Gastrocnemius medialis (tissue), 4 donors: ENCODE measurements around the gene NSMF. TPM values are rescaled to one million over a fixed set of nuclear protein-coding genes. Genes with fewer than 3 reads are reported as not detected.

Experiments used
- ATAC-seq, 2 donors: fragments of 150-250 bp; one replicate each; pipeline ENCODE4 v1.9.1; 2016
- DNase-seq, 2 donors: peaks; one replicate each; pipeline ENCODE4 v3.0.0-alpha.2; 2019
- H3K27ac ChIP-seq, 4 donors: fragments of 200-600 bp; sonication (generic); 1 replicate in 1 of 4; 2 replicates in 3 of 4; pipeline ENCODE4 v1.5.1; 2016 to 2018; ENCODE audit warnings: mild to moderate bottlenecking in 2 of 4, moderate library complexity in 1 of 4
- H3K27me3 ChIP-seq, 3 donors: fragments of 200-600 bp; sonication (generic) in 2 of 3; 1 replicate in 1 of 3; 2 replicates in 2 of 3; pipeline versions ENCODE4 v1.5.1 to v1.6.0; 2016 to 2019; ENCODE audit warnings: mild to moderate bottlenecking in 1 of 3, moderate library complexity in 1 of 3
- H3K36me3 ChIP-seq, 2 donors: fragments of 200-600 bp; sonication (generic) in 1 of 2; one replicate each; pipeline ENCODE4 v1.5.1; 2017 to 2018
- H3K4me1 ChIP-seq, 2 donors: fragments of 200-600 bp; sonication (generic) in 1 of 2; one replicate each; pipeline ENCODE4 v1.5.1; 2016 to 2017; ENCODE audit warnings: mild to moderate bottlenecking in 2 of 2
- H3K4me3 ChIP-seq, 4 donors: fragments of 200-600 bp; sonication (generic) in 3 of 4; 1 replicate in 1 of 4; 2 replicates in 3 of 4; pipeline ENCODE4 v1.5.1; 2016 to 2019; ENCODE audit warnings: mild to moderate bottlenecking in 2 of 4
- H3K9me3 ChIP-seq, 3 donors: fragments of 200-600 bp; sonication (generic) in 2 of 3; 1 replicate in 1 of 3; 2 replicates in 2 of 3; pipeline ENCODE4 v1.5.1; 2016 to 2019
- POLR2A ChIP-seq, 2 donors: fragments of 450-650 bp; IDR thresholded peaks; one replicate each; pipeline ENCODE4 v1.6.1; 2017; ENCODE audit warnings: antibody characterized with exemption in 2 of 2, mild to moderate bottlenecking in 2 of 2, moderate library complexity in 2 of 2
- in situ Hi-C, 4 donors: fragments of 200-750 bp; cut with MboI; loops; one replicate each; pipeline versions ENCODE4 v1.15.0 to v1.8.0; 2017; ENCODE audit warnings: low sequenced_read_pairs in 4 of 4
- intact Hi-C: fragments of 100-400 bp; cut with DNase I; formaldehyde crosslinking; loops from one replicate; pipeline ENCODE4 v1.15.1; 2023; ENCODE audit warnings: low total_unique reads
- total RNA-seq, 4 donors: library from RNA; depleted of rRNA; stranded (reverse); fragments of >200 nt; gene quantifications; one replicate each; pipeline versions ENCODE4 v1.1.0 to v1.2.3, GENCODE V29; 2016
- TF ChIP-seq, protein P1 (sequence below), 5 experiments: fragments of 450-650 bp in 3 of 5; fragments of 200-600 bp in 2 of 5; sonication (generic) in 2 of 5; IDR thresholded peaks in 4 of 5; conservative IDR thresholded peaks in 1 of 5; 1 replicate in 4 of 5; 2 replicates in 1 of 5; pipeline ENCODE4 v1.5.1; 2016 to 2019; ENCODE audit warnings: antibody characterized with exemption in 5 of 5, mild to moderate bottlenecking in 3 of 5, moderate library complexity in 3 of 5

Gene NSMF
- total RNA-seq, 4 donors from 2014 or later = 4.4 to 8.4 (median 7.1) TPM

GRCh38 chr9:137476856-137477255 lies 17.7 kb upstream of the NSMF start:
- intact Hi-C loops = no loop called here
- no peak overlapping the region for H3K4me3 ChIP-seq
- peaks cover 0 to 34% of the 10 kb centered on the region in 2 donors for H3K36me3 ChIP-seq
- H3K27me3 ChIP-seq = no peaks in the 10 kb centered on the region
- peaks cover 0 to under 1% of the 10 kb centered on the region in 2 donors for H3K4me1 ChIP-seq
- in situ Hi-C loops = no loop called here
- H3K27ac ChIP-seq = no peak overlapping the region
- DNase-seq = no peak
- no peak for ATAC-seq
- peaks cover 0 to 10% (median 5%) of the 10 kb centered on the region in 3 donors for H3K9me3 ChIP-seq
- TF ChIP-seq POLR2A (IDR thresholded peaks at IDR 0.05) = no peak
- TF ChIP-seq, protein P1, sequence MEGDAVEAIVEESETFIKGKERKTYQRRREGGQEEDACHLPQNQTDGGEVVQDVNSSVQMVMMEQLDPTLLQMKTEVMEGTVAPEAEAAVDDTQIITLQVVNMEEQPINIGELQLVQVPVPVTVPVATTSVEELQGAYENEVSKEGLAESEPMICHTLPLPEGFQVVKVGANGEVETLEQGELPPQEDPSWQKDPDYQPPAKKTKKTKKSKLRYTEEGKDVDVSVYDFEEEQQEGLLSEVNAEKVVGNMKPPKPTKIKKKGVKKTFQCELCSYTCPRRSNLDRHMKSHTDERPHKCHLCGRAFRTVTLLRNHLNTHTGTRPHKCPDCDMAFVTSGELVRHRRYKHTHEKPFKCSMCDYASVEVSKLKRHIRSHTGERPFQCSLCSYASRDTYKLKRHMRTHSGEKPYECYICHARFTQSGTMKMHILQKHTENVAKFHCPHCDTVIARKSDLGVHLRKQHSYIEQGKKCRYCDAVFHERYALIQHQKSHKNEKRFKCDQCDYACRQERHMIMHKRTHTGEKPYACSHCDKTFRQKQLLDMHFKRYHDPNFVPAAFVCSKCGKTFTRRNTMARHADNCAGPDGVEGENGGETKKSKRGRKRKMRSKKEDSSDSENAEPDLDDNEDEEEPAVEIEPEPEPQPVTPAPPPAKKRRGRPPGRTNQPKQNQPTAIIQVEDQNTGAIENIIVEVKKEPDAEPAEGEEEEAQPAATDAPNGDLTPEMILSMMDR (IDR thresholded peaks at IDR 0.05 in 4 of 5, conservative IDR thresholded peaks at IDR 0.05 in 1 of 5) = no peak

DNA sequence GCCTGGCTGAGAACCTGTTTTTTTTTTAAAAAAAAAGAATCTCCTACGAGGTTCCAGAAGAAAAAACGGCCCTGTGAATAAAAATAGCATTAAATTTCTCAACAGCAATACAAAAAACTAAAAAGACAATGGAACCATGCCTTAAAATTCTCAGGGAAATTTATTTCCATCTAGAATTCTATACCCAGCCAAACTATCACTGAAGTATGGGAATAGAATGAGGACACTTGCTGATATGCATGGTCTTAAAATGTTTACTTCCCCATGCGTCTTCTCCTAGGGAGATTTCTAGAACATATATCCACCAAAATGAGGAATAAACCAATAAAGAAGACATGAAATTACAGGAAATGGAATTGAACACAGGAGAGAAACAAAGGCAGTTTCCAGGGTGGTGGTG lies 16.5 kb upstream of the NSMF start:
- H3K27ac ChIP-seq = no peak overlapping the region
- no peak for ATAC-seq
- no peak for DNase-seq
- in situ Hi-C loops = no loop called here
- no peak for TF ChIP-seq POLR2A (IDR thresholded peaks at IDR 0.05)
- TF ChIP-seq, protein P1 (IDR thresholded peaks at IDR 0.05 in 4 of 5, conservative IDR thresholded peaks at IDR 0.05 in 1 of 5) = no peak
- peaks cover 0 to 25% of the 10 kb centered on the region in 2 donors for H3K36me3 ChIP-seq
- peaks cover 0 to 10% (median 5%) of the 10 kb centered on the region in 3 donors for H3K9me3 ChIP-seq
- intact Hi-C loops = no loop called here
- H3K27me3 ChIP-seq = no peaks in the 10 kb centered on the region
- no peak overlapping the region for H3K4me3 ChIP-seq
- no peaks in the 10 kb centered on the region for H3K4me1 ChIP-seq

GRCh38 chr9:137474271-137474670 lies 15.1 kb upstream of the NSMF start:
- Histone ChIP-seq H3K9me3 (peaks cover 0 to 10% (median 5%) of the 10 kb centered on the region in 3 donors), H3K4me1 (no peaks in the 10 kb centered on the region), H3K27ac (no peak overlapping the region), H3K27me3 (no peaks in the 10 kb centered on the region), H3K36me3 (peaks cover 0 to 21% of the 10 kb centered on the region in 2 donors), H3K4me3 (no peak overlapping the region)
- intact Hi-C loops = no loop called here
- in situ Hi-C loops = no loop called here
- ATAC-seq = no peak
- DNase-seq = no peak
- no peak for TF ChIP-seq POLR2A (IDR thresholded peaks at IDR 0.05)
- TF ChIP-seq, protein P1 (IDR thresholded peaks at IDR 0.05 in 4 of 5, conservative IDR thresholded peaks at IDR 0.05 in 1 of 5) = no peak

DNA sequence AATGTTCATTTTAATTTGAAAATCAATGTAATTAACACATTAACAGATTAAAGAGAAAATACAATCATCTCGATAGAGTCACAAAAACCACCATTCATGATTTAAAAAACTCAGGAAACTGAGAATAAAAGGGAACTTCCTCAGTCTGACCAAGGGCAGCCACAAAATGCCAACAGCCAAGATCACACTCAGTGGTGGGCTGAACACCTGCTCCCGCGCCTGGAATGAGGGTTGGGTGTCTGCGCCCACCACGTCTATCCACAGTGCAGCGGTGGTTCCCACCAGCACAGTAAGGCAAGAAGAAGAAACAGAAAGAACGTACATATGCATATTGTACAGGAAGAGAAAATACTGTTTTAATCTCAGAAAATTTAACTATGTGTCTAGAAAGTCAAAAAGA lies 11.7 kb upstream of the NSMF start:
- intact Hi-C loops = no loop called here
- in situ Hi-C loops = no loop called here
- Histone ChIP-seq H3K27ac (no peak overlapping the region), H3K36me3 (peaks cover 0 to 8% of the 10 kb centered on the region in 2 donors), H3K4me3 (no peak overlapping the region), H3K4me1 (no peaks in the 10 kb centered on the region), H3K9me3 (peaks cover 0 to 8% (median 2%) of the 10 kb centered on the region in 3 donors), H3K27me3 (no peaks in the 10 kb centered on the region)
- no peak for TF ChIP-seq POLR2A (IDR thresholded peaks at IDR 0.05)
- TF ChIP-seq, protein P1 (IDR thresholded peaks at IDR 0.05 in 4 of 5, conservative IDR thresholded peaks at IDR 0.05 in 1 of 5) = no peak
- DNase-seq = no peak
- no peak for ATAC-seq

DNA sequence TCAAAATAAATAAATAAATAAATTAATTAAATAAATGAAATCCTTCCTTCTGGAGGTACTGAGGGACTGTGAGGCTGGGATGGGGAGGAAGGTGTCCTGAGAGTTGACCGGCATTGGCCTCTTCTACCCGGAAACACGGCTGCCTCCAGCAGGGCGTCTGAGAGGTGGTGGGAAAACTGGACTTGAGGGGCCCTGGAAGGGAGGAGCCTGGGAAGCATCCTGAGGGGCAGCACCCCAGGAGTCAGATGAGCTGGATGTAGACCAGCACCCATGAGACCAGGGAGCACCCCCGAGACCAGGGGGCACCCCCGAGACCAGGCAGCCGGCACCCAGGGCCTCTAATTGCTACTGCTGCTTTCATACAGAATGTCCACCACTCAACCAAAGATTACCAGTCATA lies 8.8 kb upstream of the NSMF start:
- intact Hi-C loops = no loop called here
- no peaks in the 10 kb centered on the region for H3K4me1 ChIP-seq
- DNase-seq = no peak
- H3K36me3 ChIP-seq = peaks cover 0 to 11% of the 10 kb centered on the region in 2 donors
- in situ Hi-C loops = no loop called here
- no peak overlapping the region for H3K4me3 ChIP-seq
- no peaks in the 10 kb centered on the region for H3K9me3 ChIP-seq
- H3K27me3 ChIP-seq = no peaks in the 10 kb centered on the region
- ATAC-seq = no peak
- TF ChIP-seq, protein P1 (IDR thresholded peaks at IDR 0.05 in 4 of 5, conservative IDR thresholded peaks at IDR 0.05 in 1 of 5) = no peak
- TF ChIP-seq POLR2A (IDR thresholded peaks at IDR 0.05) = no peak
- H3K27ac ChIP-seq = no peak overlapping the region
